ENCODE results near the gene ATP9B. TPM values are rescaled to one million over a fixed set of nuclear protein-coding genes. Genes with fewer than 3 reads are reported as not detected.

The ATP9B gene
- polyA plus RNA-seq, 3 donors = 7.2 to 20.3 (median 14.0) TPM

DNA sequence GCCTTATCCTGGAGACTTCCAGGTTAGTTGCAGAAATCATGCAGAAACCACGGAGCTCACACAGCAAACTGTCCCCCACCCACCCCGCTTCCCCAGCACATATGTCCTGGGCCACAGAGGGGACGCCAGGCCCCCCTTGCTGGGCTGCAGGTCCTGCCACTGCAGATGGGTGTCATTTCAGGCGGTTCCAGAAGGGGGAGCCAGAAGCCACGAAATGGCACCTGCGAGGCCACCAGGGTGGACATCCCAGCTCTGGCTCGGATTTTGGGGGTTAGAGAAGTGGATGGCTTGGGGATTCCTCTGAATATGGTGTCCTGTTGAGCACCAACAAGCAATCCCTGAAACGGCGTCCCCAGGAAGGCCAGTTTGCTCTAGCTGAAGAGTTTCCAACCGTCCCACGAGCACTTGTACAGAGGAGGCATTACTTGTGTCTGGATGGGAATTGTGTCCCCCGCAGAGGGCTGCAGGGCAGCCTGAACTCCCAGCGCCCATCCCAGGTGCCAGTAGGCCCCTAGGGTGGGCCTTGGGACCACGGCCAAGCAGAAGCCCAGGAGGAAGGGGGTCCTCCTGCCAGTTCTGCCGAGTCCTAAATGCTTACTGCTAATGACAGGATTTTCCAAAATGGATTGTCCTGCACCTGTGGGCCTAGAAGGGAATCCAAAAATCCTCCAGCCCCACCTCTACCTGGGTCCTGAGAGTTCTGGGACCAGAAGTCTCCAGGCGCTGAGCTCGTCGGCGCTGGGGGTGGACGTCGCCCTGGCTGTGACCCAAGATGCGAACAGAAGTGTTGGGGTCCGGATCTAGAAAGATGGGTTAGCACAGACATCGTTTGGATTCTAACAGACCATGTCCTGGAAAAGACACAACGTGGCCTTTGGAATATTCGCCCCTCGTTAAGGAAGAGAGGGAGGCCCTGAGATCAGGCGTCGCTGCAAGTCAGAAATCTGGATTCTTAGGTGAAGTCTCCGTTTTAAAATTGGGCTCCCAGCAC, 311.9 kb downstream of the ATP9B start:
- H2AFZ ChIP-seq (ENCODE audit: insufficient read depth, low read depth, low read length, poor library complexity, severe bottlenecking) = no peak overlapping the region
- peaks cover 4% of the 10 kb centered on the region in 2 donors for H3K4me1 ChIP-seq (ENCODE audit: control insufficient read depth in 1 of 2, insufficient read depth in 2 of 2, low read length in 2 of 2)
- H3K27ac Mint-ChIP-seq = no peak overlapping the region
- intact Hi-C loops (cut with micrococcal nuclease) = loop anchor here in 1 of 2 donors (2.0 to 5.0 kb wide), 2 partner anchors 41 to 148 kb away; no protein-coding TSS in a partner anchor
- no peak overlapping the region for H3K4me3 Mint-ChIP-seq
- H3K9ac ChIP-seq (ENCODE audit: insufficient read depth, low read length, poor library complexity, severe bottlenecking) = no peak overlapping the region
- H3K79me2 ChIP-seq (ENCODE audit: insufficient read depth, low read length) = no peaks in the 10 kb centered on the region
- H4K20me1 ChIP-seq (ENCODE audit: insufficient read depth, low read length) = peaks cover 9% of the 10 kb centered on the region
- no peaks in the 10 kb centered on the region for H3K9me3 ChIP-seq (replicated peaks in 1 of 2; ENCODE audit: control insufficient read depth in 1 of 2, insufficient read depth in 1 of 2, low read length in 2 of 2)
- H3K36me3 ChIP-seq (replicated peaks in 1 of 2; ENCODE audit: control insufficient read depth in 1 of 2, insufficient read depth in 2 of 2, low read length in 2 of 2) = peaks cover 9 to 17% of the 10 kb centered on the region in 2 donors
- TF ChIP-seq, protein P1, sequence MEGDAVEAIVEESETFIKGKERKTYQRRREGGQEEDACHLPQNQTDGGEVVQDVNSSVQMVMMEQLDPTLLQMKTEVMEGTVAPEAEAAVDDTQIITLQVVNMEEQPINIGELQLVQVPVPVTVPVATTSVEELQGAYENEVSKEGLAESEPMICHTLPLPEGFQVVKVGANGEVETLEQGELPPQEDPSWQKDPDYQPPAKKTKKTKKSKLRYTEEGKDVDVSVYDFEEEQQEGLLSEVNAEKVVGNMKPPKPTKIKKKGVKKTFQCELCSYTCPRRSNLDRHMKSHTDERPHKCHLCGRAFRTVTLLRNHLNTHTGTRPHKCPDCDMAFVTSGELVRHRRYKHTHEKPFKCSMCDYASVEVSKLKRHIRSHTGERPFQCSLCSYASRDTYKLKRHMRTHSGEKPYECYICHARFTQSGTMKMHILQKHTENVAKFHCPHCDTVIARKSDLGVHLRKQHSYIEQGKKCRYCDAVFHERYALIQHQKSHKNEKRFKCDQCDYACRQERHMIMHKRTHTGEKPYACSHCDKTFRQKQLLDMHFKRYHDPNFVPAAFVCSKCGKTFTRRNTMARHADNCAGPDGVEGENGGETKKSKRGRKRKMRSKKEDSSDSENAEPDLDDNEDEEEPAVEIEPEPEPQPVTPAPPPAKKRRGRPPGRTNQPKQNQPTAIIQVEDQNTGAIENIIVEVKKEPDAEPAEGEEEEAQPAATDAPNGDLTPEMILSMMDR (IDR thresholded peaks at IDR 0.05) = peak; percentile 87
- H3K36me3 Mint-ChIP-seq = peaks cover 22 to 38% of the 10 kb centered on the region in 2 donors
- H3K27me3 Mint-ChIP-seq (ENCODE audit: low read depth in 3 of 3) = peaks cover 0 to 5% (median 4%) of the 10 kb centered on the region in 3 donors
- H3K27me3 ChIP-seq (ENCODE audit: control insufficient read depth in 2 of 2, insufficient read depth in 2 of 2, low read length in 2 of 2) = no peaks in the 10 kb centered on the region
- peak in 2 of 3 donors; percentile 49 to 50 for DNase-seq
- peaks cover 8% of the 10 kb centered on the region for H3K4me1 Mint-ChIP-seq
- peaks cover 0 to 2% (median 0%) of the 10 kb centered on the region in 7 donors for H3K9me3 Mint-ChIP-seq
- 70% methylated on average over 27 of the region's 30 CpGs for WGBS (ENCODE audit: insufficient coverage)
- no peak overlapping the region for H3K27ac ChIP-seq (ENCODE audit: low read depth in 1 of 2, low read length in 2 of 2)
- H3K4me2 ChIP-seq (replicated peaks; ENCODE audit: extremely low read depth, low read length, poor library complexity, severe bottlenecking) = no peak overlapping the region
- H3K4me3 ChIP-seq (replicated peaks in 1 of 3; ENCODE audit: low read depth in 2 of 3, low read length in 3 of 3) = no peak overlapping the region

DNA sequence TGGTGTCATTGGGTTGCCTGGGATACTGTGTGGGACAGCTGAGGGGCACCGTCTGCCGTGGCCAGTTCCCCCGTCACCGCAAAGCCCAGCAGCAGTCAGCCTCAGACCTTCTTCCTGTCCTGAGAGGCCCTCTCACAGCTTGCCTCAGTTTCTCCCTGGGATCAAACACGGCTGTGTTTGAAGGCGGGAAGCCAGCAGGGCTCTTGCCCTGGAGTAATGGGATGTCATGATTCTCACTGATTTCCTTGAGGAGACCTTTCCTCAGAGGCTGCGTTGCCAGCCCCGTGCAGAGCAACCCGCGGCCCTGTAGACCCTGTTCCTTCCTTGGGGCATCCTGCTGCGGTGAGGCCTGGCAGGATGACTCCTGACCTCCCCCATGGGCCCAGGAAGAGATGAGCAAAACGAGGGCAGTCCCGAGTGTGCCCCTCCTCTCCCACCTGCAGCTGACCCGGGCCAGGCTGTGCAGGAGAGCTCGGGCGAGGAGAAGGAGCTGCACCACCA, 312.7 kb downstream of the ATP9B start:
- Histone ChIP-seq H3K4me1 (ENCODE audit: control insufficient read depth in 1 of 2, insufficient read depth in 2 of 2, low read length in 2 of 2) (peaks cover 4% of the 10 kb centered on the region in 2 donors), H3K27me3 (ENCODE audit: control insufficient read depth in 2 of 2, insufficient read depth in 2 of 2, low read length in 2 of 2) (peaks cover 0 to 2% of the 10 kb centered on the region in 2 donors), H4K20me1 (ENCODE audit: insufficient read depth, low read length) (peaks cover 9% of the 10 kb centered on the region), H3K9me3 (replicated peaks in 1 of 2; ENCODE audit: control insufficient read depth in 1 of 2, insufficient read depth in 1 of 2, low read length in 2 of 2) (no peaks in the 10 kb centered on the region), H3K36me3 (replicated peaks in 1 of 2; ENCODE audit: control insufficient read depth in 1 of 2, insufficient read depth in 2 of 2, low read length in 2 of 2) (peaks cover 9 to 17% of the 10 kb centered on the region in 2 donors), H3K9ac (ENCODE audit: insufficient read depth, low read length, poor library complexity, severe bottlenecking) (no peak overlapping the region), H2AFZ (ENCODE audit: insufficient read depth, low read depth, low read length, poor library complexity, severe bottlenecking) (no peak overlapping the region), H3K79me2 (ENCODE audit: insufficient read depth, low read length) (no peaks in the 10 kb centered on the region), H3K27ac (ENCODE audit: low read depth in 1 of 2, low read length in 2 of 2) (no peak overlapping the region), H3K4me3 (replicated peaks in 1 of 3; ENCODE audit: low read depth in 2 of 3, low read length in 3 of 3) (no peak overlapping the region), H3K4me2 (replicated peaks; ENCODE audit: extremely low read depth, low read length, poor library complexity, severe bottlenecking) (no peak overlapping the region)
- intact Hi-C loops (cut with micrococcal nuclease) = loop anchor here in 1 of 2 donors (2.0 to 5.0 kb wide), 2 partner anchors 40 to 147 kb away; no protein-coding TSS in a partner anchor
- no peak for DNase-seq
- H3K27me3 Mint-ChIP-seq (ENCODE audit: low read depth in 3 of 3) = peaks cover 0 to 11% (median 4%) of the 10 kb centered on the region in 3 donors
- 95% methylated on average over 14 of the region's 16 CpGs for WGBS (ENCODE audit: insufficient coverage)
- TF ChIP-seq, protein P1 (IDR thresholded peaks at IDR 0.05) = no peak
- peaks cover 8% of the 10 kb centered on the region for H3K4me1 Mint-ChIP-seq
- H3K27ac Mint-ChIP-seq = no peak overlapping the region
- peaks cover 20 to 33% of the 10 kb centered on the region in 2 donors for H3K36me3 Mint-ChIP-seq
- no peak overlapping the region for H3K4me3 Mint-ChIP-seq
- peaks cover 0 to 2% (median 0%) of the 10 kb centered on the region in 7 donors for H3K9me3 Mint-ChIP-seq

Data from CD14-positive monocyte (primary cell).